Left ventricle myocardium inferior (tissue), 1 donor: Measurements from ENCODE around the gene DENND6A. TPM values are rescaled to one million over a fixed set of nuclear protein-coding genes. Genes with fewer than 3 reads are reported as not detected.

Experiments used
- DNase-seq: peaks from one replicate; pipeline ENCODE4 v3.0.0-alpha.2; 2020
- H3K27ac ChIP-seq: fragments of 200-600 bp; replicated peaks from 2 replicates; pipeline ENCODE4 v1.8.0; 2021
- H3K27me3 ChIP-seq: fragments of 200-600 bp; 2 replicates; pipeline ENCODE4 v1.8.0; 2021; ENCODE audit warnings: low read depth
- H3K36me3 ChIP-seq: fragments of 200-600 bp; 2 replicates; pipeline ENCODE4 v1.8.0; 2021
- H3K4me1 ChIP-seq: fragments of 200-600 bp; 2 replicates; pipeline ENCODE4 v1.8.0; 2021
- H3K4me3 ChIP-seq: fragments of 200-600 bp; 2 replicates; pipeline ENCODE4 v1.8.0; 2021; ENCODE audit warnings: mild to moderate bottlenecking, moderate library complexity
- H3K9me3 ChIP-seq: fragments of 200-600 bp; replicated peaks from 2 replicates; pipeline ENCODE4 v1.8.0; 2021
- CTCF ChIP-seq: fragments of 200-600 bp; IDR thresholded peaks from 2 replicates; pipeline ENCODE4 v1.8.0; 2021; ENCODE audit warnings: antibody characterized with exemption, mild to moderate bottlenecking, borderline replicate concordance
- intact Hi-C: fragments of 100-400 bp; cut with micrococcal nuclease; formaldehyde crosslinking; loops from one replicate; pipeline ENCODE4 v1.11.0; 2022
- long read RNA-seq: library from polyadenylated mRNA; unstranded; transcript quantifications from one replicate; pipeline ENCODE4 v2.0.0, GENCODE V29; 2021
- total RNA-seq: library from RNA; stranded (reverse); fragmentation: NEBNext Ultra II Directional; extraction: Animal tissue kit (Norgen Biotek cat#: 25700); gene quantifications from one replicate; pipeline ENCODE4 v1.2.1, GENCODE V29; 2021
- donor health status: DM: no; HTN: yes; CAD: no; lungs with severe emphysema.

DENND6A gene
- total RNA-seq = 14.7 TPM
- long read RNA-seq, partial matches to known transcripts = 0 of 2 reads
- long read RNA-seq, other reads (novel, unspliced or antisense) = 2 of 2 reads

GRCh38 chr3:57692396-57693147 is at the start of gene DENND6A:
Gene DENND6A (minus strand): TSS chr3:57693077. CDS start chr3:57693018, 59 bp downstream.
- no peaks in the 10 kb centered on the region for H3K27me3 ChIP-seq
- peak within 1 kb of the TSS; percentile 98 for H3K27ac ChIP-seq
- H3K4me3 ChIP-seq = peak within 1 kb of the TSS; percentile 83
- no peaks in the 10 kb centered on the region for H3K36me3 ChIP-seq
- peak; percentile 23 for TF ChIP-seq CTCF
- intact Hi-C loops = no loop called here
- DNase-seq = peak; percentile 97
- peaks cover 51% of the 10 kb centered on the region for H3K4me1 ChIP-seq
- no peaks in the 10 kb centered on the region for H3K9me3 ChIP-seq

GRCh38 chr3:57740027-57740426 is 47.1 kb upstream of the DENND6A start:
- no peak overlapping the region for H3K27ac ChIP-seq
- TF ChIP-seq CTCF = no peak
- intact Hi-C loops = no loop called here
- no peak for DNase-seq
- H3K4me3 ChIP-seq = no peak overlapping the region
- no peaks in the 10 kb centered on the region for H3K9me3 ChIP-seq
- H3K36me3 ChIP-seq = no peaks in the 10 kb centered on the region
- H3K4me1 ChIP-seq = peaks cover 25% of the 10 kb centered on the region
- H3K27me3 ChIP-seq = no peaks in the 10 kb centered on the region

- intact Hi-C loops = no loop called here
- Histone ChIP-seq H3K9me3 (no peaks in the 10 kb centered on the region), H3K4me1 (peaks cover 25% of the 10 kb centered on the region), H3K36me3 (no peaks in the 10 kb centered on the region), H3K4me3 (peak overlapping the region; percentile 4), H3K27me3 (no peaks in the 10 kb centered on the region), H3K27ac (peak overlapping the region; percentile 86)
- DNase-seq = no peak
- TF ChIP-seq CTCF = no peak
Measured at GRCh38 chr3:57738391-57738790, 45.5 kb upstream of the DENND6A start.

- no peak for DNase-seq
- Histone ChIP-seq H3K27me3 (no peaks in the 10 kb centered on the region), H3K27ac (peak overlapping the region; percentile 86), H3K9me3 (no peaks in the 10 kb centered on the region), H3K4me1 (peaks cover 25% of the 10 kb centered on the region), H3K4me3 (peak overlapping the region; percentile 4), H3K36me3 (no peaks in the 10 kb centered on the region)
- no peak for TF ChIP-seq CTCF
- intact Hi-C loops = no loop called here
Measured at GRCh38 chr3:57737840-57738239, 45.0 kb upstream of the DENND6A start.

GRCh38 chr3:57735405-57735804 is 42.5 kb upstream of the DENND6A start:
- no peaks in the 10 kb centered on the region for H3K27me3 ChIP-seq
- intact Hi-C loops = no loop called here
- no peak overlapping the region for H3K27ac ChIP-seq
- H3K4me1 ChIP-seq = peaks cover 25% of the 10 kb centered on the region
- no peak for DNase-seq
- no peaks in the 10 kb centered on the region for H3K36me3 ChIP-seq
- TF ChIP-seq CTCF = no peak
- no peaks in the 10 kb centered on the region for H3K9me3 ChIP-seq
- no peak overlapping the region for H3K4me3 ChIP-seq
